HCT116 (cell line): ENCODE data around the gene SLC25A1.
"Not testable (repeated sequence)": the region's sequence is repeated elsewhere in the genome, so short reads cannot be mapped to it uniquely, and the experiment has no call there.

Source experiments
- CTCF ChIP-seq, 3 experiments: fragments of 200-600 bp in 1 of 3; sonication (generic) in 1 of 3; IDR thresholded peaks in 2 of 3; conservative IDR thresholded peaks in 1 of 3; 2 replicates each; pipeline ENCODE4 v1.5.1; 2012 to 2017; ENCODE audit warnings: low read depth in 2 of 3, low read length in 2 of 3, antibody characterized with exemption in 1 of 3, borderline replicate concordance in 1 of 3, control low read depth in 1 of 3, mild to moderate bottlenecking in 1 of 3, mixed read lengths in 1 of 3, mixed run types in 1 of 3, moderate library complexity in 1 of 3; ENCODE audit not compliant: insufficient read depth in 1 of 3
- POLR2AphosphoS5 ChIP-seq: IDR thresholded peaks from 2 replicates; pipeline ENCODE4 v1.6.1; 2011; ENCODE audit warnings: mild to moderate bottlenecking, low read depth, low read length, moderate library complexity
- TCF7L2 ChIP-seq: IDR thresholded peaks from 2 replicates; pipeline ENCODE4 v1.7.0; 2011; ENCODE audit warnings: borderline replicate concordance, inconsistent platforms; ENCODE audit not compliant: insufficient read depth, insufficient read length; ENCODE audit errors: extremely low read depth

- TF ChIP-seq CTCF (IDR thresholded peaks at IDR 0.05 in 2 of 3, conservative IDR thresholded peaks at IDR 0.05 in 1 of 3; ENCODE audit: borderline replicate concordance in 1 of 3, insufficient read depth in 1 of 3, low read depth in 2 of 3, low read length in 2 of 3); POLR2AphosphoS5; TCF7L2: not testable (repeated sequence)
These were observed 19.9 kb downstream of the SLC25A1 start for GRCh38 chr22:19158649-19159048.
